ENCODE data around the gene SUFU.
"Not testable (repeated sequence)": the region's sequence is repeated elsewhere in the genome, so short reads cannot be mapped to it uniquely, and the experiment has no call there.

The SUFU gene

DNA sequence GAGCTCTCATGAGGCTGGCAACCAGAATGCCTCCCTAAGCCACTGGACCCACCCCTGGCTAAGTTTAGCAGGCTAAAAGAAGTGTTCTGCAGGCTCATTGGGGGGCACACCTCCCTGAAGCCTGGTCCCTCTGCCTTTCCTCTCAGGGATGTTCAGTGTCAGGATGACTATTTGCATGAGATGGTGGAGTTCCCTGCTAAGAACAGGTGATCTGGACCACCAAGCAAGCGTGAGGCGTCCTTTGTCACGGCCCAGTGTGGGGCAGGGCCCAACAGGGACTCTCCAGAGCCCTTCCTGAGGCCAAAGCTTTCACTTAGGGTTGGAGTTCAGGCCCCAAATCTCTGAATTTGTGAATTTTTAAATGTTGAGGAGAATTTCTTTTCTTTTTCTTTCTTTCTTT lies 12.0 kb downstream of the SUFU start:
- DNase-seq = no peak

- DNase-seq = no peak
Observed at GRCh38 chr10:102517553-102517952, 13.8 kb downstream of the SUFU start.

DNA sequence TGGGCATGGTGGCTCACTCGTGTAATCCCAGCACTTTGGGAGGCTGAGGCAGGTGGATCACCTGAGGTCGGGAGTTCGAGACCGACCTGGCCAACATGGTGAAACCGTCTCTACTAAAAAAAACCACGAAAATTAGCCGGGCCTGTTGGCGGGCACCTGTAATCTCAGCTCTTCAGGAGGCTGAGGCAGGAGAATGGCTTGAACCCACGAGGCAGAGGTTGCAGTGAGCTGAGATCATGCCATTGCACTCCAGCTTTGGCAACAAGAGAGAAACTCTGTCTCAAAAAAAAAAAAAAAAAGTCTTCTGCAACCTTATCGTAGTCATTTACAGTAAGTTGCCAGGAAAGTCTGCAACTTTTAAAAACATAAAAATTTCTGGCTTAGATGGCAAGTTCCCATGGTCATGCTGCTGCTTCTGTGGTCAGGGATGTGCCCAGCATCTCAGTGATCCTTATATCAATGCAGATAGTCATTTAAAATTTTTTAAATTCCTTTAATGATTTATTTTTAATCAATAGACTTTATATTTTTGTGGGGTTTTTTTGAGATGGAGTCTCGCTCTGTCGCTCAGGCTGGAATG lies 15.6 kb downstream of the SUFU start:
- no peak for DNase-seq

DNA sequence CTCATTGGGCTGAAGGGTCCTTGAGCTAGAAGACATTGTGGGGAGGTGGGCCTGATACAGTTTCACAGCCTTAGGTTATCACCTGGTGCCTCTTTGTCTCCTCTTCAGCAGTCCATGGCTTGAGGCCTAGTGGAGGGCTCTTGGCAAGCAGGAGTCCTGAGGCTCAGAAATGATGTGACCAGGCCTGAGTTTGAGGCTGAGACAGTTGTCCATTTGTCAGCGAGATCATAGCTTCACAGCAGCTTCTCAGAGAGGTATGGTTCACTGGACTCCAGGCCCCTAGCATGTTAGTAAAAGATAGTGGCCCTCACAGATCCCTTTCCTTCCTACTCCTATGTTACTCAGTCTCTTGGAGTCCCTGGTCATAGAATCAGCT lies 19.1 kb downstream of the SUFU start:
- no peak for DNase-seq

DNA sequence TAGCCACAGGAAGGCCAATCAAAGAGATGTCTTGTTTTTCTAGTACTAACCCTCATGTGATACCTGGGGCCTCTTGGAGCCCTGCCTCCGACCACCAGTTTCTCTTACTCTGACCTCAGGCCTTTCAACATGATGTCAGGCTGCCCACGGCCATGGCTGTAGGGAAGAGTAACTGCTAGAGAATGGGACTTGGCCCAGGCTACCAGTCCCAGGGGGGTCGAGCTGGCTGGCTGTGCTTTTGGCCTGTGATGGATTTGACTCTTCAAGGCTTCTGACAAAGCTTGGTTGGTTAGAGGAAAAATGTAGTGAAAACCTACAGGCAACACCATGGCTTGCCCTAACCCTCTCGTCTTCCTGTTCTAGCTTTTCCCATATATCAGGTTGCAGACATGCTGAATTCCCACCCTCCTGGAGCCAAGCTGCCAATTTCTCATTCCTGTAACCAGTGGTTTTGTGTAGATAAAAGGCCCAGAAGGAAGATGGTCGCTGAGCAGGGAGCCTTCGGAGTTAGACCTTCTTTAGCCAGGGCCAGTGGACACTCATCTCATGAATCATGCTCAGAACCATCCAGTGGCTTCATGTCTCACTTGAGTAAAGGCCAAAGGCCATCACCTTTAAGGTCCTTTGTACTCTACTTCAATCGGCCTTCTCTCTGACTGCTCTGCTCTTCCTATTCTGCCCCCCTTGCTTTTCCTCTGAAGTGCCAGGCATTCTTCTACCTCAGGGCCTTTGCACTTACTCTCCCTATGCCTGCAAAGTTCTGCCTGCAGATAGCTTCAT lies 19.7 kb downstream of the SUFU start:
- DNase-seq = no peak

DNA sequence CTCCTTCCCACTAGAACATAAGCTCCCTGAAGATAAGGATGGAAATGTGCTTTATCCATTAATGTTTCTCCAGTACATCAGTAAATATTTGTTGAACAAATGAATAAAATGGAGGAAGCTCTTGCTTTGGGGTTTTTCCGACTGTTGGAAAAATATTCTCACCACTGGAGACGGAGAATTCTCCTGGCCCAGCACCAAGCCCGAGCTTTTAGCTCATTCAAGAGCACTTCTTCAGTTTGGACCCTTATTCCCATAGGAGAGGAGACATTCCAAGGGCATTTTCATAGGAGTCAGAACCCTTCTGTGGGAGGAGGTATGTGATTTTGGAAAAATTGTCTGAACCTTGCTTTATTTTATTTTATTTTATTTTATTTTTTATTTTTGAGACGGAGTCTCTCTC lies 21.0 kb downstream of the SUFU start:
- DNase-seq = no peak

DNA sequence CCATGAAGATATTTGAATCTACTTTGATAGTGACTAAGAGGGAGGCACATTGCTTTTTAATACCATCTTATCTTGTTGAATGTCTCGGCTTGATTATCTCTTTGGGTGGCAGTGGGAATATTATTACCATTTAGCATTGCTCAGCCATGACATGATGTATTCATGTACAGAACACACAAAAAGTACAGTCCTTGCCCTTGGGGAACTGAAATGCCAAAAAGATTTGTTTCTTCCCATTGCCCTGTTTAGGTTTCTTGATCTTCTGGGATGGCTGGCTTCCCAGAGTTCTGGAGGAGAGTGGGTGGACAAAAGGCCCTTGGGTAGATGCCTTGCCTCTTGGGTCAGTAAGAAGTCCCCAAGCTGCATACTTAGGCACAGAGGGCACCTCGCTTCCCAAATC lies 23.8 kb downstream of the SUFU start:
- DNase-seq = no peak

GRCh38 chr10:102534333-102534732 lies 30.6 kb downstream of the SUFU start:
- DNase-seq = no peak

- not testable (repeated sequence) for DNase-seq
Observed at GRCh38 chr10:102534966-102535365, 31.2 kb downstream of the SUFU start.

- no peak for DNase-seq
Observed at GRCh38 chr10:102535481-102536147, 31.8 kb downstream of the SUFU start.

DNA sequence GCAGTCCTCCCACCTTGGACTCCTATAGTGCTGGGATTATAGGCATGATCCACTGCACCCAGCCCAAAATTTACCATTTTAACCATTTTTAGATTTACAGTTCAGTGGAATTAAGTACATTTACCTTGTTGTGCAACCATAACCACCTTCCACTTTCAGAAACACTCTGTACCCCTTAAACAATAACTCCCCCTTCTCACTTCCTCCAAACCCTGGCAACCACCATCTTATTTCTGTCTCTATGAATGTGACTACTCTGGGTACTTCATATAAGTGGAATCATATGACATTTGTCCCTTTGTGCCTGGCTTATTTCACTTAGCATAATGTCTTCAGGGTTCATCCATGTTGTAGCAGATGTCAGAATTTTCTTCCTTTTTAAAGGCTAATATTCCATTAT lies 33.6 kb downstream of the SUFU start:
- DNase-seq = no peak

- no peak for DNase-seq
Observed at GRCh38 chr10:102537948-102538347, 34.2 kb downstream of the SUFU start.

GRCh38 chr10:102538811-102539210 lies 35.0 kb downstream of the SUFU start:
- no peak for DNase-seq

DNA sequence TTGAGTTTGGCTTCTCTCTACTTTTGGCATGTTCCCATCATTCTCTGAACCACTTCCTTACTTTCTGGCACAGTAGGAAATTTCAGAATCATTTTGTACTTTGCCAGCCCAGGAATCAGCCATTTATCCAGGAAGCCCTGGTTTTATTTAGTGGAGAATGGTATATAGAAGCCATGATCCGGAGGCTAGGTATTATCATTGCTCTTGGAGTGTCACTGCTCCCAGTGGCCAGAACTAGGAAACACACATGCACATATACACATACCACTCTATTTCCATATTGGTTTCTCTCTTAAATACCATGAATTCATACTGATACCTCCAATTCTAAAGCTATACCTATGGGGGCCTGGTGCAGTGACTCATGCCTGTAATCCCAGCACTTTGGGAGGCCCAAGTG lies 36.3 kb downstream of the SUFU start:
- DNase-seq = no peak

DNA sequence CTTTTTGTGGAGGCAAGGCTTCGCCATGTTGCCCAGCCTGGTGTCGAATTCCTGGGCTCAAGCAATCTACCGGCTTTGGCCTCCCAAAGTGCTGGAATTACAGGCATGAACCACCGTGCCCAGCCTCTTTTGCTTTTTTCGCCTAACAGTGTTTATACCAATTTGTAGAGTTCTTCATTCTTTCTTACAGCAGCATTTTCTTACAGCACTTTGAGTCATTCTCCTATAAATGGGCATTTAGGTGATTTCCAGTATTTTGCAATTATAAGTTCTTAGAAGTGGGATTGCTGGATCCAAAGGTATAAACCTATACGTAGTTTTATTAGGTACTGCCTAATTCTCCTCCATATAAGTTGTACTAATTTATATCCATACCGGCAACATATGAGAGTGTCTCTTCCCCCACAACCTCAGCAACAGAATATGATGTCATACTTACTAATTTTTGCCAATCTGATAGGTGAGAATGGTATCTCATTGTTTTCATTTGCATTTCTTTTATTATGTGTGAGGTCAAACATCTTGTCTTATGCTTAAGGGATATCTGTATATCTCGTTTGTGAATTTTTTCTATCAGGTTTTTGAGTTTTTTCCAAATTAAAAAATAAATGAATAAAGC lies 39.1 kb downstream of the SUFU start:
- DNase-seq = no peak

GRCh38 chr10:102545265-102545871 lies 41.6 kb downstream of the SUFU start:
- DNase-seq = no peak

- DNase-seq = no peak
Observed at GRCh38 chr10:102545997-102546396, 42.2 kb downstream of the SUFU start.

GRCh38 chr10:102546606-102547320 lies 43.0 kb downstream of the SUFU start:
- DNase-seq = no peak

DNA sequence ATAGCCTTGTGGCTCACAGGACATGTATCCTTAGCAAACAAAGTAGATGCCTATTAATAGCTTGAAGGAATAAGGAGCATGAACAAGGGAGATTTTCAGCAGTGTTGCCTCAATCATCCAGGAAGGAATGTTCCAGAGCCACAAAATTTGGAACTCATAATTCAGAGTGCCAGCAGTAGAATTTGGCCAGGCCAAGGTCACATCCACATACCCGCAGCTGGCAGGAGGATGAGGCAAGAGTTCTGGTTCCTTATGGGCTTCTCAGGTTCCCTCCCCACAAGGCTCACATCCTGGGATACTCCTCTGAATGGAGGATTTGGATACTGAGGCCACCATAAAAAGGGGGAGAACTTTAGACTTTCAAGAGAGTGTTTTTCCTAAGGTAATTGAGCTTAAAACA lies 45.8 kb downstream of the SUFU start:
- DNase-seq = no peak

DNA sequence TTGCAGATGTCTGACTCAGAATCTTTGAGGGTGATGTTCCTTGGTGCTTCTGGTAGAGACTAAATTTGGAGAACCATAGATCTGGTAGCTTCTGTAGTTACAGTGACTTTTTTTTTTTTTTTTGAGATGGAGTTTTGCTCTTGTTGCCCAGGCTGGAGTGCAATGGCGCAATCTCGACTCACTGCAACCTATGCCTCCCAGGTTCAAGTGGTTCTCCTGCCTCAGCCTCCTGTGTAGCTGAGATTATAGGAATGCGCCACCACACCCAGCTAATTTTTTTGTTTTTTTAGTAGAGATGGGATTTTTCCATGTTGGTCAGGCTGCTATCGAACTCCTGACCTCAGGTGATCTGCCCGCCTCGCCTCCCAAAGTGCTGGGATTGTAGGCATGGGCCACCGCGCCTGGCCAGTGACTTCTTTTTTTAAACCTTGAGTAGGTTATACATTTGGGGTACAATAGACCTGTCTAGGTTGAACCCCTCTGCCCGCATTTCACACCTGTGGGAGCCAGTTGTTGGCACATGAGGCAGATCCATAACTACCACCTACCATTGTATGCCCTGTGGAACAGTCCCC lies 47.0 kb downstream of the SUFU start:
- no peak for DNase-seq

GRCh38 chr10:102552533-102552932 lies 48.8 kb downstream of the SUFU start:
- no peak for DNase-seq

GRCh38 chr10:102553771-102554170 lies 50.0 kb downstream of the SUFU start:
- no peak for DNase-seq
